Measurements from ENCODE around the gene STING1. TPM values are rescaled to one million over a fixed set of nuclear protein-coding genes. Genes with fewer than 3 reads are reported as not detected.
A peak's percentile ranks its signal among the peaks of the same experiment; 100 is the strongest.
"Not testable (repeated sequence)": the region's sequence is repeated elsewhere in the genome, so short reads cannot be mapped to it uniquely, and the experiment has no call there.

The STING1 gene
- total RNA-seq, 3 donors from 2014 or later (not counting 1 experiment from before 2014, with no cell fraction given), result 95.5 to 98.9 (median 96.6) TPM

GRCh38 chr5:139445325-139446170 is 37.0 kb downstream of the STING1 start:
- no peaks in the 10 kb centered on the region for H3K36me3 ChIP-seq (ENCODE audit: control insufficient read depth, insufficient read depth, low read length)
- H3K9me3 ChIP-seq (ENCODE audit: control insufficient read depth, insufficient read depth, low read length), result no peaks in the 10 kb centered on the region
- DNase-seq (no peak), ATAC-seq (no peak)
- Mint-ChIP-seq H3K9me3 (no peaks in the 10 kb centered on the region), H3K4me3 (no peak overlapping the region), H3K27ac (no peak overlapping the region), H3K4me1 (peaks cover 10 to 11% of the 10 kb centered on the region in 2 donors), H3K36me3 (no peaks in the 10 kb centered on the region), H3K27me3 (ENCODE audit: low read depth in 2 of 2) (no peaks in the 10 kb centered on the region)
- WGBS (ENCODE audit: insufficient coverage), result 85% methylated on average over 7 of the region's 7 CpGs
- intact Hi-C loops (cut with micrococcal nuclease), result no loop called here
- no peak overlapping the region for H3K27ac ChIP-seq (ENCODE audit: low read length)
- no peaks in the 10 kb centered on the region for H3K27me3 ChIP-seq (ENCODE audit: control insufficient read depth, insufficient read depth, low read length)
- no peak for TF ChIP-seq CTCF (IDR thresholded peaks at IDR 0.05)
- H3K4me1 ChIP-seq (ENCODE audit: control insufficient read depth, insufficient read depth, low read length), result peaks cover 5% of the 10 kb centered on the region
- H3K4me3 ChIP-seq (ENCODE audit: low read length), result no peak overlapping the region

GRCh38 chr5:139443831-139444453 is 38.6 kb downstream of the STING1 start:
- DNase-seq, result peak in 1 of 2 donors; percentile 62

GRCh38 chr5:139440416-139440815 is 42.1 kb downstream of the STING1 start:
- ATAC-seq; H3K36me3 Mint-ChIP-seq; H3K9me3 Mint-ChIP-seq; H3K27me3 Mint-ChIP-seq (ENCODE audit: low read depth in 2 of 2); H3K27ac ChIP-seq (ENCODE audit: low read length); DNase-seq; H3K27me3 ChIP-seq (ENCODE audit: control insufficient read depth, insufficient read depth, low read length); H3K9me3 ChIP-seq (ENCODE audit: control insufficient read depth, insufficient read depth, low read length); H3K4me3 ChIP-seq (ENCODE audit: low read length); intact Hi-C loops (cut with micrococcal nuclease); H3K36me3 ChIP-seq (ENCODE audit: control insufficient read depth, insufficient read depth, low read length): not testable (repeated sequence)
- H3K4me1 Mint-ChIP-seq, result peaks cover 17 to 24% of the 10 kb centered on the region in 2 donors
- H3K4me3 Mint-ChIP-seq, result peak overlapping the region; percentile 100
- WGBS (ENCODE audit: insufficient coverage), result 97% methylated on average over 17 of the region's 17 CpGs
- peak overlapping the region; percentile 98 to 100 for H3K27ac Mint-ChIP-seq
- H3K4me1 ChIP-seq (ENCODE audit: control insufficient read depth, insufficient read depth, low read length), result peaks cover 15% of the 10 kb centered on the region

More at GRCh38 chr5:139443831-139444453, 38.6 kb downstream of the STING1 start:
- no peak for TF ChIP-seq CTCF (IDR thresholded peaks at IDR 0.05)
- Mint-ChIP-seq H3K36me3 (no peaks in the 10 kb centered on the region), H3K4me1 (peaks cover 21% of the 10 kb centered on the region in 2 donors), H3K27me3 (ENCODE audit: low read depth in 2 of 2) (no peaks in the 10 kb centered on the region), H3K27ac (no peak overlapping the region), H3K9me3 (no peaks in the 10 kb centered on the region), H3K4me3 (no peak overlapping the region)
- no peaks in the 10 kb centered on the region for H3K36me3 ChIP-seq (ENCODE audit: control insufficient read depth, insufficient read depth, low read length)
- peaks cover 9% of the 10 kb centered on the region for H3K4me1 ChIP-seq (ENCODE audit: control insufficient read depth, insufficient read depth, low read length)
- no peak for ATAC-seq
- H3K4me3 ChIP-seq (ENCODE audit: low read length), result no peak overlapping the region
- H3K27ac ChIP-seq (ENCODE audit: low read length), result no peak overlapping the region
- intact Hi-C loops (cut with micrococcal nuclease), result no loop called here
- no peaks in the 10 kb centered on the region for H3K9me3 ChIP-seq (ENCODE audit: control insufficient read depth, insufficient read depth, low read length)
- no peaks in the 10 kb centered on the region for H3K27me3 ChIP-seq (ENCODE audit: control insufficient read depth, insufficient read depth, low read length)
- WGBS (ENCODE audit: insufficient coverage), result 22% methylated on average over 2 of the region's 4 CpGs
